HEK293 (cell line): Measurements from ENCODE around the gene EML4.

Source experiments
- CTCF ChIA-PET: fragments of 350-600 bp; formaldehyde crosslinking; extraction: SDS; loops from one replicate; lab custom pipeline; 2021; ENCODE audit warnings: antibody characterized with exemption; lab: Yijun Ruan, JAX
- POLR2A ChIA-PET: fragments of 300-600 bp; formaldehyde crosslinking; extraction: SDS; loops from one replicate; lab custom pipeline; 2020; ENCODE audit warnings: antibody characterized with exemption, inconsistent platforms; lab: Yijun Ruan, JAX
- H3K27ac ChIP-seq: fragments of 200-500 bp; sonication (Bioruptor generic); 2 replicates; pipeline ENCODE4 v1.5.1; 2014; ENCODE audit warnings: low read depth, low read length, control low read depth, inconsistent platforms; ENCODE audit errors: extremely low read depth
- H3K36me3 ChIP-seq, 2 experiments: fragments of 200-500 bp in 1 of 2; sonication (Bioruptor generic) in 1 of 2; 1 replicate in 1 of 2; 2 replicates in 1 of 2; pipeline ENCODE4 v1.5.1; 2014 to 2017; ENCODE audit warnings: inconsistent platforms in 2 of 2, low read length in 2 of 2; ENCODE audit not compliant: control insufficient read depth in 2 of 2, insufficient read depth in 1 of 2
- H3K4me1 ChIP-seq: fragments of 200-500 bp; sonication (Bioruptor generic); 2 replicates; pipeline ENCODE4 v1.5.1; 2014; ENCODE audit warnings: mild to moderate bottlenecking, low read length, inconsistent platforms; ENCODE audit not compliant: control insufficient read depth, insufficient read depth
- H3K4me3 ChIP-seq: 2 replicates; pipeline ENCODE4 v1.5.1; 2011; ENCODE audit warnings: low read depth, mild to moderate bottlenecking, control low read depth, low read length, moderate library complexity
- H3K9me3 ChIP-seq: fragments of 200-500 bp; sonication (Bioruptor generic); 2 replicates; pipeline ENCODE4 v1.5.1; 2014; ENCODE audit warnings: low read depth, low read length, inconsistent platforms; ENCODE audit not compliant: control insufficient read depth, insufficient read depth
- BCL11B ChIP-seq: fragments of 450-650 bp; formaldehyde crosslinking; IDR thresholded peaks from 2 replicates; pipeline ENCODE4 v1.5.1; 2016; ENCODE audit warnings: low read depth, missing biosample characterization, missing genetic modification characterization
- FEZF1 ChIP-seq: fragments of 450-650 bp; formaldehyde crosslinking; IDR thresholded peaks from 2 replicates; pipeline ENCODE4 v1.5.1; 2016; ENCODE audit warnings: missing biosample characterization, missing genetic modification characterization
- IKZF3 ChIP-seq: fragments of 450-650 bp; IDR thresholded peaks from 2 replicates; pipeline ENCODE4 v1.5.0; 2018; ENCODE audit warnings: missing biosample characterization, mild to moderate bottlenecking, missing genetic modification characterization, moderate library complexity
- MYNN ChIP-seq: fragments of 450-650 bp; formaldehyde crosslinking; IDR thresholded peaks from 2 replicates; pipeline ENCODE4 v1.5.1; 2016; ENCODE audit warnings: missing biosample characterization, missing genetic modification characterization, borderline replicate concordance
- PRDM10 ChIP-seq: fragments of 450-650 bp; formaldehyde crosslinking; IDR thresholded peaks from 2 replicates; pipeline ENCODE4 v1.5.1; 2016; ENCODE audit warnings: missing biosample characterization, missing genetic modification characterization
- PRDM2 ChIP-seq: fragments of 450-650 bp; formaldehyde crosslinking; IDR thresholded peaks from 2 replicates; pipeline ENCODE4 v1.5.1; 2016; ENCODE audit warnings: missing biosample characterization, missing genetic modification characterization, borderline replicate concordance
- REPIN1 ChIP-seq: fragments of 450-650 bp; formaldehyde crosslinking; IDR thresholded peaks from 2 replicates; pipeline ENCODE4 v1.5.1; 2017; ENCODE audit warnings: missing biosample characterization, missing genetic modification characterization, low read depth
- TRIM28 ChIP-seq: IDR thresholded peaks from 2 replicates; pipeline ENCODE4 v1.6.1; 2011; ENCODE audit warnings: low read length, control low read depth, borderline replicate concordance
- ZBTB49 ChIP-seq: fragments of 450-650 bp; formaldehyde crosslinking; IDR thresholded peaks from 2 replicates; pipeline ENCODE4 v1.5.1; 2016; ENCODE audit warnings: missing biosample characterization, missing genetic modification characterization, low read depth
- ZNF2 ChIP-seq: fragments of 450-650 bp; formaldehyde crosslinking; IDR thresholded peaks from 2 replicates; pipeline ENCODE4 v1.5.1; 2016; ENCODE audit warnings: missing biosample characterization, missing genetic modification characterization
- ZNF221 ChIP-seq: fragments of 450-650 bp; formaldehyde crosslinking; IDR thresholded peaks from 2 replicates; pipeline ENCODE4 v1.5.1; 2017; ENCODE audit warnings: missing biosample characterization, missing genetic modification characterization, borderline replicate concordance
- ZNF280D ChIP-seq: fragments of 450-650 bp; formaldehyde crosslinking; IDR thresholded peaks from 2 replicates; pipeline ENCODE4 v1.5.1; 2016; ENCODE audit warnings: missing biosample characterization, missing genetic modification characterization
- ZNF404 ChIP-seq: fragments of 450-650 bp; formaldehyde crosslinking; IDR thresholded peaks from 2 replicates; pipeline ENCODE4 v1.5.1; 2017; ENCODE audit warnings: missing biosample characterization, missing genetic modification characterization
- ZNF629 ChIP-seq: fragments of 450-650 bp; formaldehyde crosslinking; IDR thresholded peaks from 2 replicates; pipeline ENCODE4 v1.5.1; 2017; ENCODE audit warnings: missing biosample characterization, missing genetic modification characterization
- ZNF645 ChIP-seq: fragments of 450-650 bp; formaldehyde crosslinking; IDR thresholded peaks from 2 replicates; pipeline ENCODE4; 2016; ENCODE audit warnings: missing biosample characterization, missing genetic modification characterization
- ZNF660 ChIP-seq: fragments of 450-650 bp; IDR thresholded peaks from 2 replicates; pipeline ENCODE4 v1.5.1; 2018; ENCODE audit warnings: missing biosample characterization, mild to moderate bottlenecking, missing genetic modification characterization
- ZNF792 ChIP-seq: fragments of 450-650 bp; formaldehyde crosslinking; IDR thresholded peaks from 2 replicates; pipeline ENCODE4 v1.5.1; 2016; ENCODE audit warnings: missing biosample characterization, missing genetic modification characterization
- ZNF837 ChIP-seq: fragments of 450-650 bp; formaldehyde crosslinking; IDR thresholded peaks from 2 replicates; pipeline ENCODE4 v1.5.1; 2016; ENCODE audit warnings: missing biosample characterization, missing genetic modification characterization

EML4 gene

GRCh38 chr2:42333579-42333978 is 164.4 kb downstream of the EML4 start (continued):
- TF ChIP-seq ZNF660 (tag by site-specific recombination) (no peak), PRDM10 (tag by site-specific recombination) (no peak), BCL11B (no peak), ZNF280D (tag by site-specific recombination) (no peak), ZNF645 (tag by site-specific recombination) (no peak), ZNF629 (no peak)

- Histone ChIP-seq H3K4me1 (no peaks in the 10 kb centered on the region), H3K36me3 (peaks cover 12 to 87% of the 10 kb centered on the region in 2 experiments), H3K4me3 (no peak overlapping the region), H3K27ac (no peak overlapping the region), H3K9me3 (no peaks in the 10 kb centered on the region)
- ChIA-PET POLR2A (no interaction called here), CTCF (interaction anchor here (0.6 kb wide), 1 partner anchor 52 kb away, joined by 3 read pairs; no protein-coding TSS in a partner anchor)
- TF ChIP-seq ZNF645 (tag by site-specific recombination) (no peak), ZNF404 (tag by site-specific recombination) (no peak), MYNN (tag by site-specific recombination) (no peak), TRIM28 (no peak), IKZF3 (tag by site-specific recombination) (no peak), ZNF2 (tag by site-specific recombination) (no peak), REPIN1 (tag by site-specific recombination) (no peak), ZNF837 (tag by site-specific recombination) (no peak), ZBTB49 (tag by site-specific recombination) (no peak), PRDM2 (tag by site-specific recombination) (no peak), ZNF221 (tag by site-specific recombination) (no peak), ZNF792 (tag by site-specific recombination) (no peak), FEZF1 (tag by site-specific recombination) (no peak)
Observed at GRCh38 chr2:42334220-42334619, 165.1 kb downstream of the EML4 start.
